Osteocyte (in vitro differentiated cells): ENCODE measurements around the gene PTPA. TPM values are rescaled to one million over a fixed set of nuclear protein-coding genes. Genes with fewer than 3 reads are reported as not detected.

ENCODE experiments used
- DNase-seq: peaks from one replicate; pipeline ENCODE4 v3.0.0; 2021; ENCODE audit warnings: mixed read lengths; ENCODE audit not compliant: unreplicated experiment; ENCODE audit errors: extremely low spot score
- H3K27ac Mint-ChIP-seq: one replicate; pipeline ENCODE4 v1.8.0; 2021; ENCODE audit warnings: mild to moderate bottlenecking, mixed read lengths; ENCODE audit not compliant: unreplicated experiment
- H3K27me3 Mint-ChIP-seq: one replicate; pipeline ENCODE4 v1.8.0; 2021; ENCODE audit warnings: mixed read lengths; ENCODE audit not compliant: unreplicated experiment
- H3K36me3 Mint-ChIP-seq: one replicate; pipeline ENCODE4 v1.8.0; 2021; ENCODE audit warnings: mixed read lengths; ENCODE audit not compliant: unreplicated experiment
- H3K4me1 Mint-ChIP-seq: one replicate; pipeline ENCODE4 v1.8.0; 2021; ENCODE audit warnings: mixed read lengths; ENCODE audit not compliant: unreplicated experiment
- H3K4me3 Mint-ChIP-seq: one replicate; pipeline ENCODE4 v1.8.0; 2021; ENCODE audit warnings: mild to moderate bottlenecking, moderate library complexity, mixed read lengths; ENCODE audit not compliant: unreplicated experiment
- H3K9me3 Mint-ChIP-seq: one replicate; pipeline ENCODE4 v1.8.0; 2021; ENCODE audit warnings: mixed read lengths; ENCODE audit not compliant: unreplicated experiment
- total RNA-seq: library from RNA; stranded (reverse); gene quantifications from 2 replicates; pipeline ENCODE4 v1.2.1, GENCODE V29; 2021
- TF ChIP-seq, protein P1 (sequence below): fragments of 200-600 bp; sonication (generic); IDR thresholded peaks from 2 replicates; pipeline ENCODE4 v1.5.0; 2021; ENCODE audit warnings: antibody characterized with exemption, mild to moderate bottlenecking, moderate library complexity

Gene PTPA
- total RNA-seq, 1 donor from 2014 or later, result 140 TPM

DNA sequence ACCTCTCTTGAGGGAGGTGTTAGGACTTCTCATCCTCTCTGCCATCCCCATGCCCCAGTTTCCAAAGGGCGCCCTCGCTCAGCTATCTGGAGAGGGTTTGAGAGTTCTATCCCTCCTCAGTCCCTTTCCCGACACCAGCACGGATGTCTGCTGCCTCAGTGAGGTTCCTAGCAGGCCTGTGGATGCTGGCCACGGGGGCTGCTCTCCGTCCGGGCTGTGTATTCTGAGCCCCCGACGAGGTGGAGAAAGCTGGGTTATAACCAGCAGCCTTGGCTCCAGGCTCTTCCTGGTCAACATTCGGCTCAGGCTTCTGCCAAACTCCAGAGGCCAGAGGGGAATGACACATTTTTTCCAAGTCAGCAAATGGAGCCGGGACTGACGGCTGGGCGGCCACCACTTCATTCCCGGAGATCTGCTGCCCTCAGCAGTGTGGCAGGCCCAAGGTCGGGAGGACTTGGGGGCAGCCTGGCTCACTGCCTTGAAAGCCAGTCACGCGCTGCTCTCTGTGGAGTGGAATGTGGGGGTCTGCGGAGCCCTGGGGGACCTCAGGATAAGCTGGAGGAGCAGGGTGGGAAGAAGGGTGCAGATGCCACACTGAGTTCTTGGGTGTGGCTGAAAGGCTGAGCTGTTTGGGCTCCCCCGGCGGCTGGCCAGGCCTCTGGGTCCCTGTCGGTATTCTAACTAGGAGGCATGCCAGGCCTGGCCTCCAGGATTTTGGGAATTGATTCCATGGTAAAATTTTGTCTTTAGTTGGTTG lies 27.4 kb downstream of the PTPA start:
- peaks cover 7% of the 10 kb centered on the region for H3K36me3 Mint-ChIP-seq
- no peaks in the 10 kb centered on the region for H3K9me3 Mint-ChIP-seq
- peaks cover 64% of the 10 kb centered on the region for H3K4me1 Mint-ChIP-seq
- peak overlapping the region; percentile 74 for H3K4me3 Mint-ChIP-seq
- no peaks in the 10 kb centered on the region for H3K27me3 Mint-ChIP-seq
- TF ChIP-seq, protein P1, sequence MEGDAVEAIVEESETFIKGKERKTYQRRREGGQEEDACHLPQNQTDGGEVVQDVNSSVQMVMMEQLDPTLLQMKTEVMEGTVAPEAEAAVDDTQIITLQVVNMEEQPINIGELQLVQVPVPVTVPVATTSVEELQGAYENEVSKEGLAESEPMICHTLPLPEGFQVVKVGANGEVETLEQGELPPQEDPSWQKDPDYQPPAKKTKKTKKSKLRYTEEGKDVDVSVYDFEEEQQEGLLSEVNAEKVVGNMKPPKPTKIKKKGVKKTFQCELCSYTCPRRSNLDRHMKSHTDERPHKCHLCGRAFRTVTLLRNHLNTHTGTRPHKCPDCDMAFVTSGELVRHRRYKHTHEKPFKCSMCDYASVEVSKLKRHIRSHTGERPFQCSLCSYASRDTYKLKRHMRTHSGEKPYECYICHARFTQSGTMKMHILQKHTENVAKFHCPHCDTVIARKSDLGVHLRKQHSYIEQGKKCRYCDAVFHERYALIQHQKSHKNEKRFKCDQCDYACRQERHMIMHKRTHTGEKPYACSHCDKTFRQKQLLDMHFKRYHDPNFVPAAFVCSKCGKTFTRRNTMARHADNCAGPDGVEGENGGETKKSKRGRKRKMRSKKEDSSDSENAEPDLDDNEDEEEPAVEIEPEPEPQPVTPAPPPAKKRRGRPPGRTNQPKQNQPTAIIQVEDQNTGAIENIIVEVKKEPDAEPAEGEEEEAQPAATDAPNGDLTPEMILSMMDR, result no peak
- DNase-seq, result peak; percentile 92
- H3K27ac Mint-ChIP-seq, result peak overlapping the region; percentile 100

DNA sequence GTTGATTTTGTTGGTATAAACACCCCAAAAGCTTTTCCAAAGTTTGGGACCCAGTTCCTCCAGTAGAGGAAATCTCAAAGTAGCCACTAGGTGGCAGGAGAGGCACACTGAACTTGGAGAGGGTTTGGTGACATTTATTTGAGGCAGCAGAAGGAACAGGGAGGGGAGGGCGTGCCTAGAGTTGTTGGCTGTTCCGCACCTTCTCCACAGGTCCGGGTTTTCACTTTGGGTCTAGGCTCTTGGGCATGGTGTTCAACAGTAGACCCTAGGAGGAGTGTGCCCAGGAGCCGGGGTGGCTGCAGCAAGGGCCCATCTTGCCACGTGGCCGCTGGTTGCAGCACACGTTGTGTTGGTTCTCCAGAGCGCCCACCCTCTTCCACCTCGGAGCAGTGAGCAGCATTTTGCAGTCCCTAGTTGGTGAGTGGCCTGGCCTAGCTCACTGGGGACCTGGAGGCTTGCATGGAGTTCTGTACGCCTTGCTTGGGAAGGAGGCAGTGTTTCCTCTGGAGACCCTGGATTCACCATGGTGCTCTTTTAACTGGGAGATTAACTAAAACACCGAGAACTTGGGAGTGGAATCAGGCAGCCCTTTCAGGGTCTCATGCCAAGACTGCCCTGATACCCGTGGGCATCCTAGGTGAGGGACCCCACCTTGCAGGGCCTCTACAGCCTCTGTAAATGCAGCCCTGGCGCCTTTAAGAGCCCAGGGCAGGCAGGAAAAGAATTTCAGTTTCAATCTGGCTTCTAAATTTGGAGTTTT lies 28.2 kb downstream of the PTPA start:
- no peaks in the 10 kb centered on the region for H3K9me3 Mint-ChIP-seq
- H3K27me3 Mint-ChIP-seq, result no peaks in the 10 kb centered on the region
- TF ChIP-seq, protein P1, result peak; percentile 90
- peak overlapping the region; percentile 74 for H3K4me3 Mint-ChIP-seq
- peak overlapping the region; percentile 100 for H3K27ac Mint-ChIP-seq
- peaks cover 68% of the 10 kb centered on the region for H3K4me1 Mint-ChIP-seq
- DNase-seq, result peak; percentile 91
- H3K36me3 Mint-ChIP-seq, result peaks cover 9% of the 10 kb centered on the region

DNA sequence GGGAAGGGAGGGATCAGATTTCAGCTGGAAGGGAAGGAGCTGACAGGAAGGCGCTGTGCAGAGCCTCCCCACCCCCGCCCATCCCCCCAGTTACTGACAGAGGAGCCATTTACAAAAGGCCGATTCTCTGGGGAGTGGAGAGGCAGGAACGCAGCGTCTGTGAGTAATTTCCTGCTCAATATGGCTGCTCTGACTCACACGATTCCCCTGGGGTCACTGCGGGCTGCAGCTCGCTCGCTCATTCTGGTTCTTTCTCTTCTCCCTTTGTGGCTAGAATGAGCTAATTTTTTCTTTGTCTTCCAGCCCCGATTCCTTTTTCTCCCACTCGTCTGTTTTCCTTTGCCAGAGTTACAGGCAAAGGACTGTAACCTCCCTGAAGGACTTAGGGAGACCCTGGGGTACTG lies 28.8 kb downstream of the PTPA start:
- Mint-ChIP-seq H3K27ac (peak overlapping the region; percentile 100), H3K4me3 (peak overlapping the region; percentile 74), H3K4me1 (peaks cover 70% of the 10 kb centered on the region), H3K9me3 (no peaks in the 10 kb centered on the region), H3K27me3 (no peaks in the 10 kb centered on the region), H3K36me3 (peaks cover 9% of the 10 kb centered on the region)
- DNase-seq, result peak; percentile 97
- TF ChIP-seq, protein P1, result no peak

DNA sequence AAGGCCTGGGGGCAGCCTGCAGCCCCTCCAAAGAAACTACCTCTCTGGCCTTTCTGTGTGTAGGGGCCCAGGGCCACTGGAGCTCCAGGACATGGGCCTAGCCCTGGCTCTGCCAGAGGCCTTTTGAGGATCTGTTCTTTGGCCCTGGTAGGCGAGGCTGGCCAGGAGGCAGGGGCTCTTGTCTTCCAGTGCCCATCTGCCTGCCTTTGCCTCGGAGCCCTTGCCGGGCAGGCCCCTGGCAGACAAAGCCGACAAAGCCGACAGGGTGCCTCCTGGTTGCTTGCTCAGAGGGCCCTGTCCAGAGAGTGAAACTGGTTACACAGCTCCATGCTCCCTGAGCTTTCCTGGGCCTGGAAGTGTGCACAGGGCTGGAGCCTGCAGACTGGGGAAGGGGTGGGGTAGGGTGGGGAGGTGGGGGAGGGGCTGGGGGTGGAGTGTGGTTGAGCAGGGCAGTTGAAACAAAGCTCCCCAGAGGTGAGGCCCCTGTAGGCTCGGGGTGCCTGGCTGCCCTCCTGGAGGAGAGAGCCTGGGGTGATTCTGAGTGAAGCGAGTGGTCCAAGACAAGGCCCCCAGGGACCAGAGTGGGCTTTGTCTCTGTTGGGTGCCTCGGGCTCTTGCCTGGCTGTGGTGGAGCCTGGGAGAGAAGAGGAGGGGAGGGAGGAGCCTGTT lies 29.3 kb downstream of the PTPA start:
- Mint-ChIP-seq H3K4me1 (peaks cover 75% of the 10 kb centered on the region), H3K4me3 (peak overlapping the region; percentile 74), H3K36me3 (peaks cover 7% of the 10 kb centered on the region), H3K27me3 (no peaks in the 10 kb centered on the region), H3K27ac (peak overlapping the region; percentile 100), H3K9me3 (no peaks in the 10 kb centered on the region)
- DNase-seq, result no peak
- TF ChIP-seq, protein P1, result no peak
